ENCODE results near the gene EVC2. TPM values are rescaled to one million over a fixed set of nuclear protein-coding genes. Genes with fewer than 3 reads are reported as not detected.

The EVC2 gene
- total and polyA plus RNA-seq, 2 donors, result 1.7 to 2.2 TPM

DNA sequence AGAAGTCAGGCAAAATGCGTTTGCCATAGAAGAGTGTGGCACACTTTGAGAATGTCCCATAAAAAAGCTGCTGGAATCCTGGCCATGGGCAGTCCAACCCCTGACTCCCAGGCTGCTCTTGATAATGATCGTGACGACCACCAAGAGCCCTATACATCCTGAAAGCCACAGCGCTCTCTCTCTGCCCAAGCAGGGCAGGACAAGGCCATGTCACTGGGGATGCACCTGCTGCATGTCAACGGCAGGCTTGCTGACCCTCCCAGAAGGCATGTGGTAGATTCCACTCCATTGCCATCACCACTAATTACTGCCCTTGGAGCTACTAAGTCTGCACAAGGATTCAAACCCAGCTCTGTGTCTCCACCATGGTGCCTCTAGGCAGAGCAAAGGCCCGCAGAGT lies 144.5 kb downstream of the EVC2 start:
- 96% methylated on average over 6 of the region's 6 CpGs for WGBS
- no peaks in the 10 kb centered on the region for H3K9me3 ChIP-seq (ENCODE audit: control insufficient read depth in 2 of 2, insufficient read depth in 1 of 2, low read length in 1 of 2)
- H3K4me1 ChIP-seq (ENCODE audit: control insufficient read depth in 2 of 2, insufficient read depth in 2 of 2, low read length in 2 of 2), result no peaks in the 10 kb centered on the region
- H3K27me3 ChIP-seq (ENCODE audit: control insufficient read depth in 2 of 2, insufficient read depth in 1 of 2, low read length in 1 of 2), result no peaks in the 10 kb centered on the region
- H3K36me3 ChIP-seq (ENCODE audit: control insufficient read depth in 2 of 2, insufficient read depth in 2 of 2, low read length in 1 of 2), result no peaks in the 10 kb centered on the region
- DNase-seq (ENCODE audit: low read depth in 6 of 9, low spot score in 9 of 9), result no peak
- H3K4me3 ChIP-seq (ENCODE audit: low read length in 2 of 2), result no peak overlapping the region
- no peak overlapping the region for H3K27ac ChIP-seq (ENCODE audit: low read depth in 1 of 2, low read length in 1 of 2)

DNA sequence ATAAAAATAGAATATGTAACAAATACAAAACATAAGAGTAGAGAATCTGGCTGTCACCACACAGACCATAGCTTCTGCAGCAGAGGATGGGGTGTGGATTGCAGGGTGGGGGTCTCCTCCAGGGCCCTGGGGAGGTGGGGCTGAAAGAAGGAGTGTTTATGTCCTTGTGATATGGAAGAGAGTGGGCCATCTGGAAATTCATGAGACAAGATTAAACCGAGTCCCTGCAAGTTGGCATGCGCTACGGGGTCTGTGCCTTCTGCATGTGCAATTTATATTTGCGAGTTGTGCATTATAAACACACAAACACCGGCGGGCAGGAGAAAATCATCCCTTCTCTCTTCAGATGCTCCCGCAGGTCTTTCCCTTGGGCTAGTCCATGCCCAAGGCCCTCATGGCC lies 145.9 kb downstream of the EVC2 start:
- no peak overlapping the region for H3K4me3 ChIP-seq (ENCODE audit: low read length in 2 of 2)
- H3K27me3 ChIP-seq (ENCODE audit: control insufficient read depth in 2 of 2, insufficient read depth in 1 of 2, low read length in 1 of 2), result no peaks in the 10 kb centered on the region
- H3K4me1 ChIP-seq (ENCODE audit: control insufficient read depth in 2 of 2, insufficient read depth in 2 of 2, low read length in 2 of 2), result no peaks in the 10 kb centered on the region
- H3K27ac ChIP-seq (ENCODE audit: low read depth in 1 of 2, low read length in 1 of 2), result no peak overlapping the region
- no peaks in the 10 kb centered on the region for H3K9me3 ChIP-seq (ENCODE audit: control insufficient read depth in 2 of 2, insufficient read depth in 1 of 2, low read length in 1 of 2)
- no peak for DNase-seq (ENCODE audit: low read depth in 6 of 9, low spot score in 9 of 9)
- over 99% methylated on average over 7 of the region's 7 CpGs for WGBS
- H3K36me3 ChIP-seq (ENCODE audit: control insufficient read depth in 2 of 2, insufficient read depth in 2 of 2, low read length in 1 of 2), result no peaks in the 10 kb centered on the region

DNA sequence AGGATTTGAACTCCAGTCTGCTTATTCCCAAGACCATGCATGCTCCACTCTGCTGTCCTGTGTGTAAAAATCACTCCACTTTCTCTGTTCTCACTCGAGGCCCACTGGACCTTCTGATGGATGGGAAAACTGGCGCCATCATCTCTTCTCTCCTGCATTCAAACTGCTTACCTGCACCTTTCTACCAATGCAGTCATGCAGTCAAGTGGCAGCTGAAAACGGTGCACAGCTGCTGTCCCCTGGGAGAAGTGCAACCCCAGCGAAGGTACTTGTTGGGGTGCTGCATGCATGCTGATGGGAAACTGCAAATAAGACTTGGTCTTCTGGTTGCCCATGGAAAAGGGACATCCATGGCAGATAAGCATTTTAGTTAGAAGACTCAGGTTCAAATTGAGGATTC lies 147.1 kb downstream of the EVC2 start:
- no peak for DNase-seq (ENCODE audit: low read depth in 6 of 9, low spot score in 9 of 9)
- Histone ChIP-seq H3K4me3 (ENCODE audit: low read length in 2 of 2) (no peak overlapping the region), H3K4me1 (ENCODE audit: control insufficient read depth in 2 of 2, insufficient read depth in 2 of 2, low read length in 2 of 2) (no peaks in the 10 kb centered on the region), H3K36me3 (ENCODE audit: control insufficient read depth in 2 of 2, insufficient read depth in 2 of 2, low read length in 1 of 2) (no peaks in the 10 kb centered on the region), H3K27me3 (ENCODE audit: control insufficient read depth in 2 of 2, insufficient read depth in 1 of 2, low read length in 1 of 2) (no peaks in the 10 kb centered on the region), H3K27ac (ENCODE audit: low read depth in 1 of 2, low read length in 1 of 2) (no peak overlapping the region), H3K9me3 (ENCODE audit: control insufficient read depth in 2 of 2, insufficient read depth in 1 of 2, low read length in 1 of 2) (no peaks in the 10 kb centered on the region)
- WGBS, result 94% methylated on average over 4 of the region's 4 CpGs

DNA sequence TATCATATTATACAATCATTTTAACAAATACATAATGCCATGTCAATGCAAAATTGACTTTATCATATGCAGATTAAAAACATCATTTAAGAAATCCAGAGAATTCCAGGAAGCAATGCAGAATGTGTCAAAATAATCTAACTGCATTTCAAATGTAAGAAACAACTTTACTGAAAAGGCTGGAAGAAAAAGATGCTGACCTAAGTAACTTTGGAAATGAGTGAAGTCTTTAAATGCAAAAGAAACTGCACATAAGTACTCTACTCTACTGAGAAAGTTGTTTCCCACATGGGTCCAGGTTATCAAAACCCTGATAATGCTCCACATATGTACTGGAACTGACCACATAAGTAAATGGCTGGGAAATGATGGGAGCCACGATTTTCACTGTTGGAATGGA lies 149.9 kb downstream of the EVC2 start:
- no peaks in the 10 kb centered on the region for H3K4me1 ChIP-seq (ENCODE audit: control insufficient read depth in 2 of 2, insufficient read depth in 2 of 2, low read length in 2 of 2)
- no peak overlapping the region for H3K4me3 ChIP-seq (ENCODE audit: low read length in 2 of 2)
- H3K27ac ChIP-seq (ENCODE audit: low read depth in 1 of 2, low read length in 1 of 2), result no peak overlapping the region
- no peaks in the 10 kb centered on the region for H3K27me3 ChIP-seq (ENCODE audit: control insufficient read depth in 2 of 2, insufficient read depth in 1 of 2, low read length in 1 of 2)
- DNase-seq (ENCODE audit: low read depth in 6 of 9, low spot score in 9 of 9), result no peak
- H3K9me3 ChIP-seq (ENCODE audit: control insufficient read depth in 2 of 2, insufficient read depth in 1 of 2, low read length in 1 of 2), result no peaks in the 10 kb centered on the region
- H3K36me3 ChIP-seq (ENCODE audit: control insufficient read depth in 2 of 2, insufficient read depth in 2 of 2, low read length in 1 of 2), result no peaks in the 10 kb centered on the region
- WGBS, result 65% methylated on average over 1 of the region's 1 CpG

DNA sequence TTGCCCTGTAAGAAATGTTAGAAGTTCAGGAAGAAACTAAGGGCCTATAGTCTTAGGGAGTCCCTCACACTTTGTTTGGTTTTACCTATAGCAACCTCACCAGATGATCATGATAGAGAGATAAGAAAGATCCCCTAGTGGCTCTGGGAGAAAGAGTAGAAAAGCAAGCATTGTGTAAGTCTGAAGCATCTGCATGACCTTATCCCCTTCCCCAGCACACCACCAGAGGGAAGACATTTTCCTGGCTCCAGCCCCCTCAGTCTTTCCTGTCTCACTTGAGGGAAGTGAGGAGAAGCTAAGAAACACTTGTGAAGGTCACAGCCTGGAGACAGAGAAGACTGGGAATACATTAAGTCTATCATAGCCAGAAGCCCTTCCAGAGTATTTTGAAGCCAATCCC lies 154.0 kb downstream of the EVC2 start:
- Histone ChIP-seq H3K27ac (ENCODE audit: low read depth in 1 of 2, low read length in 1 of 2) (no peak overlapping the region), H3K4me3 (ENCODE audit: low read length in 2 of 2) (no peak overlapping the region), H3K27me3 (ENCODE audit: control insufficient read depth in 2 of 2, insufficient read depth in 1 of 2, low read length in 1 of 2) (no peaks in the 10 kb centered on the region), H3K9me3 (ENCODE audit: control insufficient read depth in 2 of 2, insufficient read depth in 1 of 2, low read length in 1 of 2) (no peaks in the 10 kb centered on the region), H3K4me1 (ENCODE audit: control insufficient read depth in 2 of 2, insufficient read depth in 2 of 2, low read length in 2 of 2) (no peaks in the 10 kb centered on the region), H3K36me3 (ENCODE audit: control insufficient read depth in 2 of 2, insufficient read depth in 2 of 2, low read length in 1 of 2) (no peaks in the 10 kb centered on the region)
- DNase-seq (ENCODE audit: low read depth in 6 of 9, low spot score in 9 of 9), result no peak

DNA sequence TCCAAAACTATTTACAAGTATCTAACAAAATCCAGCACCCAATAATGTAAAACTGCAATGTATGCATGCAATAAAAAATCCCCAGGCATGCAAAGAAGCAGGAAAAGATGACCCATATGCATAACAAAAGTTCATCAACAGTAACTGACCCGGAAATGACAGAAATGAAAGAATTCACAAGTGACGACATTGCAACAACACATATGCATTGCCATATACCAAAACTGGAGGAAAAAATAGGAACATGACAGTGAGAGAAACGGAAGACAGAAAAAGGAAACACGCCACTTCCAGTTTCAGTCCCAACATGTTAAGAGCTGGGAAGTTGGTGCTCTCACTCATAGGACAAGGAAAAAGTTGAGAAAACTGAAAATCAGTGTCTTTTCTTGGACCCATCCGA lies 154.6 kb downstream of the EVC2 start:
- no peaks in the 10 kb centered on the region for H3K27me3 ChIP-seq (ENCODE audit: control insufficient read depth in 2 of 2, insufficient read depth in 1 of 2, low read length in 1 of 2)
- DNase-seq (ENCODE audit: low read depth in 6 of 9, low spot score in 9 of 9), result no peak
- H3K9me3 ChIP-seq (ENCODE audit: control insufficient read depth in 2 of 2, insufficient read depth in 1 of 2, low read length in 1 of 2), result no peaks in the 10 kb centered on the region
- H3K27ac ChIP-seq (ENCODE audit: low read depth in 1 of 2, low read length in 1 of 2), result no peak overlapping the region
- H3K36me3 ChIP-seq (ENCODE audit: control insufficient read depth in 2 of 2, insufficient read depth in 2 of 2, low read length in 1 of 2), result no peaks in the 10 kb centered on the region
- 92% methylated on average over 5 of the region's 5 CpGs for WGBS
- no peaks in the 10 kb centered on the region for H3K4me1 ChIP-seq (ENCODE audit: control insufficient read depth in 2 of 2, insufficient read depth in 2 of 2, low read length in 2 of 2)
- H3K4me3 ChIP-seq (ENCODE audit: low read length in 2 of 2), result no peak overlapping the region

DNA sequence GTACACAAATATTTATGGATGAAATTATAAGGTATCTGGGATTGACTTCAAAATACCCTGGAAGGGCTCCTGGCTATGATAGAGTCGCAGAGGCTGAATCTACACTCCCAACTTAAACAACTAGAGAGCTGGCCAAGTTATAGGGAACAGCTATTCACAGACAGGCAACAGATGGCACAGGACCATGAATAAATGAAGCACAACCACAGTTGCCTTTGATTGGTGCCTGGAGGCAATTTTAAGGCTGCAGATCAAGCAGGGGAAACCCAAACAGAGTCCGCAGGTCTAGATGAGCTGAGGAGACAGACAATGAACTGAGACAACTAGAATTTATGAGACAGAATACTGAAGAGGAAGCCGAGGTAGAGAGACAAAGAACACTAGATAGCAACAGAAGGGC lies 155.9 kb downstream of the EVC2 start:
- Histone ChIP-seq H3K9me3 (ENCODE audit: control insufficient read depth in 2 of 2, insufficient read depth in 1 of 2, low read length in 1 of 2) (peaks cover 0 to 5% of the 10 kb centered on the region in 2 donors), H3K27ac (ENCODE audit: low read depth in 1 of 2, low read length in 1 of 2) (no peak overlapping the region), H3K27me3 (ENCODE audit: control insufficient read depth in 2 of 2, insufficient read depth in 1 of 2, low read length in 1 of 2) (no peaks in the 10 kb centered on the region), H3K4me3 (ENCODE audit: low read length in 2 of 2) (no peak overlapping the region), H3K4me1 (ENCODE audit: control insufficient read depth in 2 of 2, insufficient read depth in 2 of 2, low read length in 2 of 2) (no peaks in the 10 kb centered on the region), H3K36me3 (ENCODE audit: control insufficient read depth in 2 of 2, insufficient read depth in 2 of 2, low read length in 1 of 2) (no peaks in the 10 kb centered on the region)
- DNase-seq (ENCODE audit: low read depth in 6 of 9, low spot score in 9 of 9), result no peak
- WGBS, result 86% methylated on average over 3 of the region's 3 CpGs

DNA sequence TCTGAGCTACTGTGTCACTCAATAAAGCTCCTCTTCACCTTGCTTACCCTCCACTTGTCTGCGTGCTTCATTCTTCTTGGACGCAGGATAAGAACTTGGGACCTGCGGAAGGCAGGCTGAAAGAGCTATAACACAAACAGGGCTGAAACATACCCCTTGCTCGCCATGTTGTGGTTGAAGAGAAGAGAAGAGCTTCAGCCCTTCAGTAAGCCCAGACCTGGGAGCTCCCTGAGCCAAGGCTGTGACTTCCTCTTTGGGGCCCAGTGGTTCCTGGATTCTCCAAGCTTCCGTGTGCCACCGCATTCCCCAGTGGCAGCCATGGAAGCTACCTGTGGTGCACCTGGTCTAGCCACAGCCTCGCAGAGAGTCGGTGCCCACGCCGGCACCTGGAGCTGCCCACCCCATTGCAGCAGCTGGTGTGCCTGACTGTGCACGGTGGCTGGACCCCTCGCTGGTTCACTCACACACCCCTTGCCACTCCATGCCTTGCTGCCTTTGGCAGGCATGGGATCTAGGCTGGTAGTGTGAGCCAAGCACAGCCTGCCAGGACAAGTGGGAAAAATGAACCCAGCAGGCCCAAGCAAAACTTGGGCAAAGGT lies 160.6 kb downstream of the EVC2 start:
- no peak for DNase-seq (ENCODE audit: low read depth in 6 of 9, low spot score in 9 of 9)
- Histone ChIP-seq H3K9me3 (ENCODE audit: control insufficient read depth in 2 of 2, insufficient read depth in 1 of 2, low read length in 1 of 2) (peaks cover 0 to 13% of the 10 kb centered on the region in 2 donors), H3K4me1 (ENCODE audit: control insufficient read depth in 2 of 2, insufficient read depth in 2 of 2, low read length in 2 of 2) (no peaks in the 10 kb centered on the region), H3K27ac (ENCODE audit: low read depth in 1 of 2, low read length in 1 of 2) (no peak overlapping the region), H3K4me3 (ENCODE audit: low read length in 2 of 2) (no peak overlapping the region), H3K36me3 (ENCODE audit: control insufficient read depth in 2 of 2, insufficient read depth in 2 of 2, low read length in 1 of 2) (no peaks in the 10 kb centered on the region), H3K27me3 (ENCODE audit: control insufficient read depth in 2 of 2, insufficient read depth in 1 of 2, low read length in 1 of 2) (no peaks in the 10 kb centered on the region)
- WGBS, result 98% methylated on average over 12 of the region's 12 CpGs

DNA sequence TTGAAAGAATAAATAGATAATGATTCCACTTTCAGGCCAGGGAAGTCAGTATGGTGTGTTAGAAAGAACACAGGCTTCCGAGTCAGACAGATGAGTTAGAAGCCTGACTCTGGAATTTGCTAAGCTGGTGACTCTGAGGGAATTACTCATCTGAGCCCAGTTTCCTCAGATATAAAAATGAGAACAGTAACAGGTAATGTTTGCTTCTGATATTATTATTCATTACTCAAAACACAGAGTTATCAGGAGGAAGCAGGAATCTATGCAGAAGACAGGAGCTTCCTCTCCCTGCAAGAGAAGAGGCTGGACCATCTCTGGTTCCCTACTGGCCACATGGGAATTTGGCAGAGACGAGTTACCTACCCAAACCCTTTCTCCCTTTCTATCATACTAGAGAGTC lies 163.1 kb downstream of the EVC2 start:
- Histone ChIP-seq H3K4me1 (ENCODE audit: control insufficient read depth in 2 of 2, insufficient read depth in 2 of 2, low read length in 2 of 2) (no peaks in the 10 kb centered on the region), H3K27ac (ENCODE audit: low read depth in 1 of 2, low read length in 1 of 2) (no peak overlapping the region), H3K27me3 (ENCODE audit: control insufficient read depth in 2 of 2, insufficient read depth in 1 of 2, low read length in 1 of 2) (no peaks in the 10 kb centered on the region), H3K9me3 (ENCODE audit: control insufficient read depth in 2 of 2, insufficient read depth in 1 of 2, low read length in 1 of 2) (peaks cover 0 to 13% of the 10 kb centered on the region in 2 donors), H3K36me3 (ENCODE audit: control insufficient read depth in 2 of 2, insufficient read depth in 2 of 2, low read length in 1 of 2) (no peaks in the 10 kb centered on the region), H3K4me3 (ENCODE audit: low read length in 2 of 2) (no peak overlapping the region)
- 45% methylated on average over 2 of the region's 2 CpGs for WGBS
- DNase-seq (ENCODE audit: low read depth in 6 of 9, low spot score in 9 of 9), result no peak

DNA sequence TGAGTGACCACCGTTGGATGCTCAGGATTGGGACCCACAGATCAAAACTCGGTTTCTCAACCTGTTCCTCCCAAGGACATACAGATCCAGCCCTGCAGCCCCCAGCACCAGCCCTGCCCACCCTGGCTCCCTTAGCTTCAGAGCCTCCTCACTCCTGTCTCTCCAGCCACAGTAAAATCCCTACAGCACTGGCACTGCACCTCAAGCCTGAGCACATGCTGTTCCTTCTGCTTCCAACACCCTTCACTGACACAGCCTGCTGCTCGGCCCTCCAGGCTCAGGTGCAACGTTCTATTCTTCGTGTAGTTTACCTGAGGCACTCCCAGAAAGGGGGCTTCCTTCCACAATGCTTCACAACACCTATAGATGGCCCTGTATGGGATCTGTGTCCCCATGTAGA lies 163.6 kb downstream of the EVC2 start:
- no peak for DNase-seq (ENCODE audit: low read depth in 6 of 9, low spot score in 9 of 9)
- no peak overlapping the region for H3K4me3 ChIP-seq (ENCODE audit: low read length in 2 of 2)
- H3K27me3 ChIP-seq (ENCODE audit: control insufficient read depth in 2 of 2, insufficient read depth in 1 of 2, low read length in 1 of 2), result no peaks in the 10 kb centered on the region
- H3K36me3 ChIP-seq (ENCODE audit: control insufficient read depth in 2 of 2, insufficient read depth in 2 of 2, low read length in 1 of 2), result no peaks in the 10 kb centered on the region
- H3K9me3 ChIP-seq (ENCODE audit: control insufficient read depth in 2 of 2, insufficient read depth in 1 of 2, low read length in 1 of 2), result peaks cover 0 to 13% of the 10 kb centered on the region in 2 donors
- no peak overlapping the region for H3K27ac ChIP-seq (ENCODE audit: low read depth in 1 of 2, low read length in 1 of 2)
- no peaks in the 10 kb centered on the region for H3K4me1 ChIP-seq (ENCODE audit: control insufficient read depth in 2 of 2, insufficient read depth in 2 of 2, low read length in 2 of 2)
- 82% methylated on average over 5 of the region's 5 CpGs for WGBS
